ENCODE measurements around the gene MCTP1.

The MCTP1 gene

GRCh38 chr5:94746731-94747124 lies 538.2 kb downstream of the MCTP1 start:
- DNase-seq, result no peak

DNA sequence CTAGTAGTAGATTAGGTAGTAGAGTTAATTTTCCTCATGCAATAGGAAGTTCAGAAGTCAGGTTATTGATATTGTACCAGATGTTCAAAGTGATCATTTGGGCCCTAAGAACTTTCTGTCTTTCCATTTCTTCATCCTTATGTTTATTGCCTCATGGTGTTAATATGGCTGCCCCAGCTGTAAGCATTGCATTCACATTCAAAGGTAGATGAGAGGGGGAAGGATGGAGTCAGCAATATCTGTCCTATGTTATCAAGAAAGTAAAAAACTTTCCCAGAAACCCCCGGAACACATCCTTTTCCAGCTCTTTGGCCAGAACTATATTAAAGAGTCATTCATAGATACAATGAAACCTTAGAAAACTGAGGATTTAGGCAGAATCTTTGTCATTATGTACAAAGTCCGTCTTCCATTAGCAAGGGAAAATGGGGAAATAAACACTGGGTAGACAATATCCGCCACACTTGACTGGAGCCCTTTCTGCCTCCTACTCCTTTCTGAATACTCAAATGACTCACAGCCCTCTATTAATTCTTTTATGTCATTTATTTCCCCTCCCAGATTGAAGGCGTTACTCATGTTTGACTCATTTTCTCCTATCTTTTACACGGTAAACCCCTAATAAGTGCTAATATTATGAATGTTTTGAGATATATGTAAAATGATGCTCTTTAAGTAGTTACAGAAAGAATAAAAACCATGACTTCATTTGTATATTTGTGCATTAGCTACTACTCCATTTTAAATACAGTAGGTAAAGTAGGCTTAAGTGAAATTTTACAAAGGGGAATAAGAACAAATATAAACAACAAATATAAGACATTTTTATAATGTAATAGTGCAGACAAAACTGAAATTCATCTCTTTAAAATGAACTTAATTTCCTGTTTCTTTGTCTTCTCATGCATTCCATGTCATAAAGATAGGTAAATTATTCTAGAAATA lies 538.8 kb downstream of the MCTP1 start:
- DNase-seq, result peak; percentile 52

DNA sequence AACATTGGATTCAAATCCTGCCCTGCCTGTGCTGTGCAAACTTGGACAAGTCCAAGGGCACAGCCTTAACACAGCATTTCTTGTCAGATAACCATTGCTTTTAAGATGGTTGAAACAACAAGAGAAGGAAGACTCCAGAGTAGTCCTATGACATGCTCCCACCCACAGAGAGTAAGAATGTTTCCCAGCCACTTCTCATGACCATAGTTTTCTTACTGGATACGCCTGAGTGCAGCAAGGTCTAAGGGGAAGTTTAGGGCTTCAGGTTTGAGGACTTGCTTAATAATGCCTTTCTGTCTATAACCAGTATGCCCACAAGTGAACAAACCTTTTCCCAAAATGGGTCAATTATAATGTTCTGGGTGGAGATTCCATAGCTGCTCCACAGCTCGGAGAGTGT lies 540.0 kb downstream of the MCTP1 start:
- no peak for DNase-seq

DNA sequence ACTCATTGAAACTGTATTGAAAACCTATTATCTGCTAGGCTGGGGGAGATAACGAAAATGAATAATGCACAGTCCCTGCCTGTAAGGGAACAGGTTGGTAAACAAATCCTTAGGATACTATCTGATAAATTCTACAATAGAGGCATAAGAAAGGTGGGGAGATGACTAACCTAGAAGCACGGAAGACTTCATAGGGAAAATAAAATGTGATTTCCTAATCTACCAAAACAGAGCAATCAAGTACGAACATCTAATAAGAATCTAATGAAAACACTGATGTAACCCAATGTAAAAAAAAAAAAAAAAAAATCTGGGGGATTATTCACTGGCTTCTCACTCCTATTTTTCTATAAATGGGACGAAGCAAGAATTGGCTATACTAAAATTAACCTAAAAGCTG lies 542.0 kb downstream of the MCTP1 start:
- DNase-seq, result no peak

GRCh38 chr5:94740286-94740685 lies 544.6 kb downstream of the MCTP1 start:
- DNase-seq, result no peak

DNA sequence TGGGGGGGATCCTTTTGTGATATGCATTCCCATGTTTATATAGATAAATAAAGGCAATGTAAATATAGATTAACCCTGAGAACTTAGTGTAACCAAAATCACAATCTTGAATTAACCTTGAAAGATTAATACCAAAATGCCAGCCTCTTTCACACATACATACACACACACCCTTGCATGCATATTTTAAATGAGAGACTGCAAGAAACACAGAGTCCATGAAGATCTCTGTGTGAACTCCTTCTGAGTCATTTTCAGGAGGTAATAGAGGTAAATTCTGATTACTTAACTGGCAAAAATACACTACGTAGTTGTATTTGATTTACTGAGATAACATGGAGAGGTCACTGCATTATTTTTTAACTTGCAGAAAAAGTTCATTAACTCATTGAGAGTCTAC lies 548.4 kb downstream of the MCTP1 start:
- no peak for DNase-seq

DNA sequence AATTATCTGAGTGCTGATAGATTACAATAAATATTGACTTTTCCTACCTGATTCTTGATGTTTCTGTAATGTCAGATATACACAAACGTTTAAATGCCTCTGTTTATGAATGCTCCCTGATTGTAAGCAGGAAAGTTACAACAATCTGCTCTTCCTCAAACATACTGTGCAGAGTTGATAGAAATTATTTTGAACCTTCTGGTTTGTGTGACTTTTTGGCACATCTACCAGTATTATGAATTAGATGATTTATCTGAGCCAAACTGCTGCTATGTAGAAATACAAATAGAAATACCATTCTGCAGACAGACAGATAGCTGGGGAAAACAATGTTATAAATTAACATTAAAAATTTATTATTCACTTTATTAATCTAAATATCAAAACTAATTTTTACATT lies 553.4 kb downstream of the MCTP1 start:
- no peak for DNase-seq

DNA sequence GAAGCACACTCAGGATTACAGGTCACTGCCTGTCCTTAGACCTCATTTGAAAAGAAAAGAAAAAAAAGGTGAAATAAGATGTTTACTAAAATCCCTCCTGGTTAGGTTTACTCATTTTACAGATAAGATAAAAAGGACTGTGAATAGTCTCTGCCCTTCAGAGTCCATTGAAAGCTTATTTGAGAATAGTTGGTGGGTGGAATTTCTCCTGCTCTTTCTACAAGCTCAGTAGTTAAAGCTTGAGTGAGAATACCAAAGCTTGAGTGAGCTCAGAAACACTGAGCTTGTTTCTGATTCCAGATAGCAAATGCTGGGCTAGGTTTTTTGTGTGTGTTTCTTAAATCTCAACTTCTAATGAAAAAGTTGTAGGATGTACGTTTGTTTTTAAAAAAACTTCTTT lies 559.8 kb downstream of the MCTP1 start:
- DNase-seq, result no peak

- no peak for DNase-seq
Observed at GRCh38 chr5:94715768-94716167, 569.1 kb downstream of the MCTP1 start.

GRCh38 chr5:94711785-94712184 lies 573.1 kb downstream of the MCTP1 start:
- DNase-seq, result no peak

DNA sequence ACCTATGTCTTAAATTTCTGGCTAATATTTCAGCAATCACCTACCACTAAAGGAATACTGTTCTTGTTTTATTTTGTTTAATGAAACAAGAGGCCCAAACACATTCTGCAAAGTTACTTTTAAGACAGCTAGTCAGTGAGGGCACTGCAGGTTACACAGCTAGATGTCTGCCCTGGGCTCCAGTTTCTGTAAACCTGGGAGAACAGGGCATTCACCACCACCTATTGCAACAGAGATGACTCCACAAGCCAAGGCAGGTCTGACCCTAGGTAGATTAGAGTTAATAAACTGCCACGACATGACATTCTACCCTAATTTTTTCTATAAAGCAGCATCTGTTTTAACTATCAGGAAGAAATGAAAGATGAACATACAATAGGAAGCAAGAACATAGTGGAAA lies 575.6 kb downstream of the MCTP1 start:
- no peak for DNase-seq

- DNase-seq, result no peak
Observed at GRCh38 chr5:94707359-94707758, 577.5 kb downstream of the MCTP1 start.

GRCh38 chr5:94705427-94705826 lies 579.5 kb downstream of the MCTP1 start:
- no peak for DNase-seq

DNA sequence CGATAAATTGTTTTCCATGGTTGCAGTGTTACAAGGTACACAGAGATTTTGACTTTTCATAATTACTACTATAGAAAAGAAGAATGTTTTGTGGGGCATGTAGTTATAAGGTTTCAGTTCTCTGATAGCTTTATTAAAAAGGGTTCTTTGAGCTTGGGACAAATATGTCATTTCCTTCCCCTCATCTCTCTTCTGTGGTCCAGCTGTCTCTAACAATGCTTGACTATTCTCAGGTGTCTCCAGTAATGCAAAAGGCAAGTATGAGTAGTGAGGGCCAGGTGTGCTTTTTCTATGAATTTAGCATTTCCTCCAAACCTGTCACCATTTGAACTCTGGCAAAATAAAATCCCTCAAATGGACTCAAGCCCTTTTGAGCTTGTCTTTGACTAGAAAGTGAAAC lies 582.2 kb downstream of the MCTP1 start:
- DNase-seq, result no peak

- no peak for DNase-seq
Observed at GRCh38 chr5:94700592-94700991, 584.3 kb downstream of the MCTP1 start.

- DNase-seq, result no peak
Observed at GRCh38 chr5:94699562-94699961, 585.3 kb downstream of the MCTP1 start.

DNA sequence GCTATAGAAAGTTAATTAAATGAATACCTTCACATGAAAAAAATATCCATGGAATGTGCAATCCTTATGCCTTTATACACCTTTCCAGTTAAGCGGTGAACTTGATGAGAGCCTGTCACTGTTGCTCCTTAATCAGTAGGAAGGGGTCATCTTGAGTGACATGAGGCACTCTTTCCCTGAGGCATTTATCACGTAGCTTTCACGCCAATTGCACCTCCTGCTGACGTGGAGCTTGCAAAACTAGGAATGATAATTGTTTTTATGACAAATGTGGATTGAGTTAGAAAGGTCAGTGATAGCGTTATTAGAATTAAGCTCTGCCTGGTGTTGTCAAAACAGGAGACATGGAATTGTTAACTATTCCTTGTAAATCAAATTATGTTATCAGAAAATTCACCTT lies 586.7 kb downstream of the MCTP1 start:
- DNase-seq, result no peak

DNA sequence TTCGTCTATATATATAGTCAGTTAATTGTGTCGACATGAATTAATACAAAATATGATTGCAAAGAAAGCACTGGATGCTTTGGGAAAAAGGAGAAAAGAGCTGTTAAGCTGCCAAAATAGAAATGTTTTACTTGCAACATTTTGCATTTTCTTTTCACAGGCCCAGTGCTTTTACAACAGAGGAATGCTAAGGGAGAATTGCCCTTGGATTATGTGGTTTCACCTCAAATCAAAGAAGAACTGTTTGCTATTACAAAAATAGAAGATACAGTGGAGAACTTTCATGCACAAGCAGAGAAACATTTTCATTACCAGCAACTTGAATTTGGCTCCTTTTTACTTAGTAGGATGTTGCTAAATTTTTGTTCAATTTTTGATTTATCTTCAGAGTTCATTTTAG lies 590.2 kb downstream of the MCTP1 start:
- no peak for DNase-seq

DNA sequence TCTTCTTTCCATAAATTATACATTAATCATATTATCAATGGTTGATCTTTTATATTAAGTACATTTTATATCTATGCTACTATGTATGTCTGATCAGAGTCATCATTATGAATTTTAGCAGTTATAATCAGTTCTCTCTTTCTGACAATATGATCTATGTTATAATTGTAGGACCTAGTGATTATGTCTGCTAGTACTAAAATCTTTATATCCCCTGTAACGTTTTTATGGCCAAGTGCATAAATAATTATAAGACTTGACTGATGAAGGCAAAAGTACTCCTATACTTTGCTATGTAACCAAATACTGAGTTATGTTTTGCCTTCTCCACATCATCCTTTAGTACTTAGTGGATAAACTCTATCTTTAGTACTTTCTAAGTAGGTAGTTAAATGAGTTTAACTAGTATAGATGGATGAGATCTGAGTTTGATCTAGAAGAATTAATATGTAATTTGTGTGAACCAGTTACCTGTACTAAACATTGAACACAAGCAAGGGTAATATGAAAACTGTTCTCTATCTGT lies 591.0 kb downstream of the MCTP1 start:
- DNase-seq, result no peak

DNA sequence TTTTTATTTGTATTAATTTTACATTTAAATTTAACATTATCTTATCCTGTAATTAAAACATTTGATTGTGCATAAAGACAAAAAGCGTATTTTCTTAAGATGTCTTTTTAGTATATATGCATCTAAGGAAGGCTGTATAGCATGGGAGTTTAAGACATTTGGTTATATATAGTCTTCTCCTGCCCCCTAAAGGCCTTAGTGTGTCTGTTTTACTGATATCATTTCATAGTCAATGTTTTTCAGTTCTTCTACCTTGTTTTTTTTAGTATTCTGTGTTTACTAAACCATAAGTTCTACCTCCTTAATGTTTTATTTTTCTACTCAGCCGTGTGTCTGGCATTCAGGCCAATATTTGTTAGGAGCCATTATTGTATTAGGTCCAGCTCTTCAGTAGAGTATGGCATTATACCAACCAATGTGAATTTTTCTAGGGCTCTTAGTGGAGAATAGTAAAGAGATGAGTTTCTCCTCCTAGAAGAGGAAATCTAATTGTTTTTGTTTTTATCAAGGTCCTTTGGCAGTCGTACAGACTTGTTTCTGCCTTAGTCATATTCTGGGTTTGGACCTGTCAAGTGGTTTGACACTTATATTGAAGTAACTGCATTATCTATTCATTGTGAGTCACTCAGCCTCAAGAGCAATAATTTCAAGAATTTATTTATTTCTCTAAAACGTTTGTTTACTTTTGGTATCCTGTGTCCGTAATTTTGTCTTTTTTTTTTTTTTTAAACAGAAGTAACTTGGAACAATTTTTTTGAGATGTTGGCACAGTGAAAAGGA lies 591.7 kb downstream of the MCTP1 start:
- DNase-seq, result peak; percentile 93

GRCh38 chr5:94692581-94692980 lies 592.3 kb downstream of the MCTP1 start:
- DNase-seq, result no peak

DNA sequence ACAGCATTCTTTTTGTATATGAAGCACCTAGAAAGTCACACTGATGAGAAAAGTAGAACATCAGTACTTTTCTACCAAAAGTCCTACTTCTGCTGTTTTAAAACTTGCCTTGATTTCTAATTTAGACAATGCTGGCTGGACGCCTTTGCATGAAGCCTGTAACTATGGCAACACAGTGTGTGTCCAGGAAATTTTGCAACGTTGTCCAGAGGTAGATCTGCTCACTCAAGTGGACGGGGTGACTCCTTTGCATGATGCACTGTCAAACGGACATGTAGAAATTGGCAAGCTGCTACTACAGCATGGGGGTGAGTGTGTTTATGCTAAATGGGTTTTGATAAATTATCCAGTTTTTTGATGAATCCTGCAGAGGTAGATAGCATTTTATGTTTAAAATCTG lies 592.9 kb downstream of the MCTP1 start:
- peak; percentile 14 for DNase-seq

DNA sequence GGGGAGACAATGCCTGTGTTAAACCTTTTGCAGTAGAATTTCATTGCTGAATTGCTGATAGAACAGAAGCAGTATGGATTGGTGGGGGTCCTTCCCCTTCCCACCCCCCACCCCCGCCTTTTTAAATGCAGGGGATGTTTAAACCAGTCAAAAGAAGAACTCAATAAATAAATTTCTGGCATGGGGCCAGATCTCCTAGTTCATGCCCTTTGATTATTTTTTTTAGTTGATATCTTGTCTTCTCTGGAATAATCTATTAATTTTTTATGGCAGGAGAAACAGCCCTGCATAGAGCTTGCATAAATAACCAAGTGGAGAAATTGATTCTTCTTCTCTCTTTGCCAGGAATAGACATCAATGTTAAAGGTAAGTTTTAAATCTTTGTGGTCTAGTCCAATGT lies 593.6 kb downstream of the MCTP1 start:
- no peak for DNase-seq

DNA sequence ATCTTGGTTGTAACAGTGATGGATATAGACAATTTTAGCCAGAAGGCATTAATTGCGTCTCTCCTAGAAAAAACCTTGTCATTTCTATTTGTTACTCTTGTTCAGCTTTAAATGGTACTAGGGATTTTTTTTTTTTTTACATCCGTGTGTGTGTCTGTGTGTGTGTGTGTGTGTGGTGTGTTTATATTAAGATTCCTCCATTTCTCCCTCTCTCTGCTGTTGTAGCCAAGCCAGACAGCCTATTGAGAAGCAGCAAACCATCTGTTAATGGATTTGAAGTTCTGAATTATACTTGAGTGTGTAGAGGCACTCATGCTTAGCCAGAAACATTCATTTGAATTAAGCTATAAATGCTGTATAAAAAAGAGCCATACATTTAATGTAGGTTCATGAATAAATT lies 594.1 kb downstream of the MCTP1 start:
- no peak for DNase-seq

Data from EL (cell line).